GM19467 (cell line): Measurements from ENCODE around the gene IP6K3.

Experiments used
- ATAC-seq: cut with Tn5 transposase; IDR thresholded peaks from one replicate; pipeline ENCODE4 v1.9.1; 2021; ENCODE audit warnings: mild to moderate bottlenecking, moderate library complexity; ENCODE audit not compliant: unreplicated experiment

IP6K3 gene

GRCh38 chr6:33746651-33747100, at the start of gene IP6K3:
IP6K3 (minus strand) TSS chr6:33746905; CDS start chr6:33735476, 11,429 bp downstream.
- no peak for ATAC-seq

DNA sequence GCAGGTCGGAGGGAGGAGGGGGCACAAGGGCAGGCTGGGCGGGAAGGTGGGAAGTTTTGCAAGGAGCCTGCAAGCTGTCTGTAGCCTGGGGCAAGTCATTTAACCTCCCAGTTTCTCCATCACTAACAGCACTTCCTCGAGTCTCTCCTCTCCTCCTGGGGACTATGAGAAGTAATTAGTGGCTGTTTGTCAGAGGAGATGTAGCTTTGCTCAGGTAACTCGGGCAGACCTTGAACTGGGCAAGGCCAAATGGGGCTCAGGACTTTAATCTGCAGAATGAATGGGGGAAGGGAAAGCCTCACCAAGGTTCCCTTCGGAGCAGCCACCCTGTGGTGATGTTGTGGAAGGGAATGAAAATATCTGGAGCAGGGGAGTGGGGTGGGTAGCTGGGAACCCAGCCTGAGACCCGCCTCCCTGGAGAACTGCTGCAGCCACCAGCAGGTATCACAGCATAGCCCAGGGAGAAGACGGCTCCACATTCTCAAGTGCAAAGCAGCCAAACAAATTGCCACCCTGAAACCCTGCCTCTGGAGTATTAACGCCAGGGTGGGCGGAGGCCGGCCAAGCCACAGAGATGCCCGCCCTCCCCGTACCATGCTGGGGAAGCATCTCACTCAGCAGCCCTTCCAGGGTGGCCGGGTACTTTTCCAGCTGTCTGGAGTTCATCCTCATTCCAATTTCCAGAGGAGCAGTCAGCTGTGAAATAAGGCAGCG, 48.4 kb upstream of the IP6K3 start:
- no peak for ATAC-seq

DNA sequence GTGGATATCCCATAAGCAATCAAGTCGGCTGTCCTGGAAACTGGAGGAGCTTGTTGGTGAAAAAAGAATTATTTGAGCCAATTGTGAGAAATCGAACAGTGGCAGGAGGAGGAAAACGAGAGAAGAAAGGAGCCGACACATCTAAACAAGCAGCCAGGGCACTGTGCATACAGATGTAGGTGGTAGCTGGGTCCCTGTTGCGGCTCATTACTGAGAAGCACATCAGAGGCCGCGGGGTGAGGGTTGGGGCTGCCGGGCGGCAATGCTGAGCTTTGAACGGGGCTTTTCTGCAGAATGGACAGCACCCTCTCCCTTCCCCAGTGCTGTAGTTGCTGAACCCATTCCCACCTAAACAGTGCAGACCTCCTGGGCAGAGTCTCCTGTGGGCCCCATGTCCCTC, 46.3 kb upstream of the IP6K3 start:
- ATAC-seq, result no peak

GRCh38 chr6:33791620-33792019, 44.9 kb upstream of the IP6K3 start:
- ATAC-seq, result no peak

- no peak for ATAC-seq
Observed at GRCh38 chr6:33790910-33791309, 44.2 kb upstream of the IP6K3 start.

DNA sequence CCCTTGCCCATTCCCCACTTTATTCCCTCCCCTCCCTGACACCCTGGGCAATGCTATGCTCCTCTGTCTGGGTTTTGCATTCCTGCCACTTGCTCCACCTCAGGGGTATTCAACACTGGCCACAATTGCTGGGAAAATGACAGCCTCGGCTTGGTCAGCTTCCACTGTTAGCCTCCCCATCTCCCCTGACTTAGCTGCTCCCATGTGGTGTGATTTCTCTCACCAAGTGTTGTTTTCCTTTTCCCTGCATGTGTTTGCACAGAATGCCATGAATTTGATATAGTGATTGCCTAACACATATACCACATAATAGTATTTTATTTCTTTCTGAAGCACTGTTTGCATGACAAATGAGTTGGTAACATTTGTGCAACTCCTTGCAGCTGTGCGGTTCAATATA, 43.7 kb upstream of the IP6K3 start:
- no peak for ATAC-seq

GRCh38 chr6:33789550-33789895, 42.8 kb upstream of the IP6K3 start:
- no peak for ATAC-seq

DNA sequence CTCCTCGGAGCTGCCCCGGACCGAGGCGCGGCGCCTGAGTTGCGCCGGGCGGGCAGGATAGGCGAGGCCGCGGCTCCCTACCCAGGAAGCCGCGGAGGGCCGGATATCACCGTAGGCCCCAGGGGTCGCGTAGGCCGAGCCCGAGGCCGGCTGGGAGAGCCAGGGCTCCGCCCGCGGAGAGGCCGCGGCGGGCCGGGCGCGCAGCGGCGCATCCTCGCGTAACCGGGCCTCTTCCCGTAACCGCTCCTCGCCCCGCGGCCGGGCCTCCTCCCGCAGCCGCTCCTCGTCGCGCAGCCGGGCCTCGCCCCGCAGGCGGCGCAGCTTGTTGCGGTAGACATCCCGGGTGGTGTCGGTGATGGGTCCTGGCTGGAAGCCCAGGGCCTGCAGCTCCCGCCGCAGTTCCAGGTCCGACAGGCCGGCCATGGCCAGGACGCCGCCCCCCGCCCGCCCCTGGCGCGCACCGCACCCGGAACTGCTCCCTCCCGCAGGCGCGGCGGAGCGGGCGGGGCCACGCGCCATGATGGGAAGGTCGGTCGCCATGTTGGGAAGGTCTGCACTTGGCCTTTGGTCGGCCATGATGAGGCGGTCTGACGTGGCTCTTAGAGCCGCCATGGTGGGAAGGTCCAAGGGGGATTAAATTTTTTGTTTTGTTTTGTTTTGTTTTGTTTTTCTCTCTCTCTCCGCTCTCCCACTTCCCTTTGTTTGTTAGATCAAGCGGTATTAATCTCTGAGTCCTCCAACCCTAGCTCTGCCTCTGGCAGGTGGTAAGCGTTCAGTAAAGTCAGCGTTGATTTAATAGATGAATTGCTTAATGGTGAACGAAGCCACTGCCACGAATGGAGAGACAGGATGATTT, 42.2 kb upstream of the IP6K3 start, which contains the start of gene LEMD2:
Gene LEMD2, minus strand, starts transcription at position 437 of the 856 bp plus-strand sequence. Its CDS starts 14 bp downstream, at position 423.
- ATAC-seq, result peak; percentile 80

DNA sequence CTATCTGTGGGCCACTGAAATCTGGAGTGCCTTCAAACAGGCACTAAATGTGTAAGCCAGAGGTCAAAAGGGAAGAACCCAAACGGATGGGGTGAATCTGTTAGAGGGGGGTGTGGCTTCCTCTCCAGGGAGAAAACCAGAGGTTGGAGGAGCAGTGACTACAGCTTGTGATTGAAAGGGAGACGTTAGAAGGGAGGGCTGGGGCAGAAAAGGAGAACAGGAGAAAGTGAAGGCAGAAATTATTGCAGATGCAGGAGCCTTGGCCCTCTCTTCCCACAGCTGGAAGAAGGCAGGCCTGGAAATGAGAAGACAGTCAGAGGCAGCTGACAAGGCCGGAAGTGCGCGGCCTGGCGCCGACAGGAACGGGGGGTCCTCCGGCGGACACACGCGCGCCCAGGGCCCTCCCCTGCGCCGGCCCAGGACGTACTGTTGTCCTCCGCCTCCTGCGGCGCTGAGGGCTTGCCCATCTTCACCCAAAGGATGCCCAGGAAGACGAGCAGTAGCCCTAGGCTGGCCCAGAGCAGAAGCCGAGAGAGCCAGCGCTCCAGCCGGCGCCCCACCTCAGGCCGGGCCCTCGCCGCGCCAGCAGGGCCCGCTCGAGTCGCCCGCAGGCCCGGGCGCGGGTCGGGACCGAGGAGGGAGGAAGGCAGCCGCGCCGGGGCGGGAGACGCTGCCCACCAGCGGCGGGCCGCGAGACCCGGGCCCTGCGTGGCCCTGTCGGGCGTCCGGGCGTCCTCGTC, 41.4 kb upstream of the IP6K3 start:
- peak; percentile 39 for ATAC-seq

GRCh38 chr6:33787346-33787953, 40.7 kb upstream of the IP6K3 start:
- ATAC-seq, result no peak

DNA sequence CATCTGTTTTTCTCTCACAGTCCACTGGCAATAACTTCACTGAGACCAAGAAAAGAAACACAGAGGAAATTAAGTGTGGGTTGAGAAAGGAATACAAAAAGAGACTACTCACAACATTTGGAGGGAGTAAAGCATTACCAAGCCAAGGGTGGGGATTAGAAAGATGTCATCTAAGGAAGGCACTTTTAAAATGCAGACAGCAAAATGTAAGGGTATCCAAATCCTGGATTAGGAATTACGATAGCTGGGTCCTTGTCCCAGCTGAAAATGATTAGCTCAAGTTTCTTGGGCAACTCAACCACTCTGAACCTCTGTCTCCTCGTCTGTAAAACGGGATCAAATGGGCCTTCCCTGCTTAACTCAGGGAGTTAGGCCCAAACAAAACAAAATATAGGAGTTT, 40.0 kb upstream of the IP6K3 start:
- ATAC-seq, result no peak

- no peak for ATAC-seq
Observed at GRCh38 chr6:33785778-33786177, 39.1 kb upstream of the IP6K3 start.

- no peak for ATAC-seq
Observed at GRCh38 chr6:33784787-33785186, 38.1 kb upstream of the IP6K3 start.

GRCh38 chr6:33783781-33784520, 37.2 kb upstream of the IP6K3 start:
- ATAC-seq, result no peak

- no peak for ATAC-seq
Observed at GRCh38 chr6:33782561-33782960, 35.9 kb upstream of the IP6K3 start.

DNA sequence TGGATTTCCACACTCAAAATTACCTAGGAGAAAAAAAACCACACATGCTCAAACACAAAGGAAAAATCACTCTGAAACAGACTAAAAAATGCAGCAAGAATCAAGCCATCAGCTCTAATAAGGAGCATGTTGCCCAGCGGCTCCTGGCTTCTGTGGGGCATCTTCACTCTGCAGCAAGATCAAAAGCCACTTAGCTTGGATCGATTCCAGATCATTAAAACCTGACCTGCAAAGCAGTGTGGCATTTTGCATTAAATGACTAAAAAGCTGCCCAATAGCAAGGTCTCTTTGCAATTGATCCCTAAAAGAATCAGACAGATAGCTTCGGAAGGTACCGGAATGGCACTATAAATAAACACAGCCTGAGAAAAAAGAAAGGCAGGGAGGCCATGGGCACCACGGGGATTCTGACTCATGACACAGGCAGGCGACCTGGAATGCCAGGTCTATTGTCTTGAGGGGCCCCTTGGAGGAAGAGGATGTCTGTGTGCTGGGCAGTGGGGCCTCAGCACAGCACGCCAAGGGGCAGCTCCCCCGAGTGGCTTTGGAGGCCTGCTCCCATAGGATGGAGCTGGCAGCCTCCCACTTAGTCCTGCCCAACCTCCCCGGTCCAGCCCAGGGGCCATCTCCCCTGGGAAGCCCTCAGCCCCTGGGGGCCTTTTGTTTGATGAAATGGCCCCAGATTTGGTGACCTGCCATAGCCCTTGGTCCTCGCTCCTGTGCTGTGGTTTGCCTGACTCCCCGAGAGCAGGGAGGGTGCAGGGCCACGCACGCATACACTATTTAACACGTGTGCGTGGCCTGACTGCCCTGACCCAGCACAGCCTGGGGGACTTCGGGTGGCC, 34.6 kb upstream of the IP6K3 start:
- no peak for ATAC-seq

DNA sequence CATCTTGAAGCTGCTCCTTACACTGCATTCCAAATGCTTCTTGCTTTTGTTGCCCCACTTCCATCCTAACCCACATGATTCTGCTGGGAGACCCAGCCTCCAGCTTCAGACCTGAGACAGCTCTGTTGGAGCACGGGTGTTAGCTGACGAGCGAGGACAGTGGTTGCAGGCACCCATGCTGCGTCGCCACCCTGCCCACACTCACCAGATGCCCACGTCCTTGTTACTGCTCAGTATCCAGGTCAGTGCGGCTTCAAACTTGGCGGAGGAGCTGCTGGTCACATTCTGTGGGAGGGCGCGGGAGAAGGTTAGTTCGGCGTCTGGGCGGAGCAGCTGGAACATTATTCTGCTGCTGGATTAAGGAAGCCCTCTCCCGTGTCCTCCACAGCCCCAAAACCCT, 33.2 kb upstream of the IP6K3 start:
- ATAC-seq, result no peak

DNA sequence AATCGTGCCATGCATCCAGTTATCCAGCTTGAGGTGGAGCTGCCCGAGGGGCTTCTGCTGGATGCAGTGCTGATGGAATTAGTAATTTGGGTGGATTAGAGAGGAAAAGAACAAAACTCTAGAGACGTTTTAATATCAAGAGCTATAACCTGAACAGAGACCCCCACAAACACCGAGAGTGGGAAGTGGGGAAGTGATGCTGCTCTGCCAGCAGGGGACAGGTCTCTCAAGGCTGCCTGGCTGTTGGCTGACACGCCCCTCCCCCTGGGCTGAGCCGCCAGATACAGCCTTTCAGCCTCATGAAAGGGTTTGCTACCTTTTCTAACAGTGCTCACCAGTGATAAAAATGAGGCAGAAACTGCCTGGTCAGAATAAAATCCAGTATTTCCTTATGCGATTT, 32.6 kb upstream of the IP6K3 start:
- ATAC-seq, result no peak

DNA sequence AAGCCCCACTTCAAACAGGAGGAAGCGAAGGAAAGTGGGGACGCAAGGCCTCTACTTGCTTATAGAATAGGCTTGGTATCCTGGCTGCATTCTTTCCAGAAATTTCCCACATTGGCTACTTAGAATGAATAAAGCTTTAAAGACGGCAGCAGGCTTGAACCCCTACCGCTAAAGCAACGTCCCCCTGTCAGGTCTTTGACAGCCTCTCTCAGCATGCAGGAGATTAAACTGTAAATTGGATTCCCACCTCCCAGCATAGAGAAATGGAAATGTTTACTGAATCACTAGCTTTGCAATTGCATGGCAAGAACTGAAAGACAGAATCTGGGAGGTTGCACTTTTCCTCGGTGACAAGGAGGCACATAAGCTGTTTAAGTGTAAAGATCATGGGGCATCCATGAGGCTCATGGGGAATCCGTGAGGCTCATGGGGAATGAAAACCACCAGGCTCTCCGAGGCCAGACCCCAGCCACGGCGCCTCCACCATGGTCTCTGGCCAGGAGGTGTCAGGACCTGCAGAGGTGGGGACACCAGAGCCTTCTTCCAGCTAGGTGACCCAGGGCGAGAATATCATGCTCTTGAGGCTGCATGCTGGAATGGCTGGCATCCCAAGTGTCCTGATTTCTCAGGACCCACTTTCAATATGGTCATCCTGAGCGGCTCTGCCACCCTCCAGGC, 31.9 kb upstream of the IP6K3 start:
- no peak for ATAC-seq
